ENCODE results near the gene MAPK11.

MAPK11 gene

DNA sequence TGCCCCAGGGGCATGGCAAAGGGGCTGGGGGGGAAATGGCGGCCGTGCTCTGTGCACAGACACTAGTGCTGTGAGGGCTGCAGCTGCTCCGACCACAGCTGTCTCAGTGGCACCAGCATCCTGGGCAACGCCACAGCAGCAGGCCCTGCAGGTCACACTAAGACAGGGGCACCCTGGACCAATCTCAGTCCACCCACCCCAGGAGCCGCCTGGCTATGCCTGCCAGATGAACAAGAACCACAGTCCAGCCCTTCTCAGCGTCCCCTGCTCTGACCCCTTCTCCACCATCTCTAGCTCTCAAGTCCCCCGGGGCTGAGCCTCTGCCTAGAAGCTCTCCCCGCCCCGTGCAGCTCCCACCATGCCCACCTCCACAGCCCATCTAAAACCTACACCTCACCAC lies 41.8 kb downstream of the MAPK11 start:
- Histone ChIP-seq H3K36me3 (ENCODE audit: control insufficient read depth, low read depth, low read length) (peaks cover 9% of the 10 kb centered on the region), H3K9ac (ENCODE audit: low read length) (no peak overlapping the region), H3K9me3 (ENCODE audit: control insufficient read depth, low read depth, low read length) (no peaks in the 10 kb centered on the region), H3K27me3 (ENCODE audit: control insufficient read depth, insufficient read depth, low read length) (no peaks in the 10 kb centered on the region), H3K4me3 (ENCODE audit: low read length) (no peak overlapping the region), H3K4me1 (ENCODE audit: control insufficient read depth, low read depth, low read length) (no peaks in the 10 kb centered on the region), H3K27ac (ENCODE audit: low read length) (no peak overlapping the region)

DNA sequence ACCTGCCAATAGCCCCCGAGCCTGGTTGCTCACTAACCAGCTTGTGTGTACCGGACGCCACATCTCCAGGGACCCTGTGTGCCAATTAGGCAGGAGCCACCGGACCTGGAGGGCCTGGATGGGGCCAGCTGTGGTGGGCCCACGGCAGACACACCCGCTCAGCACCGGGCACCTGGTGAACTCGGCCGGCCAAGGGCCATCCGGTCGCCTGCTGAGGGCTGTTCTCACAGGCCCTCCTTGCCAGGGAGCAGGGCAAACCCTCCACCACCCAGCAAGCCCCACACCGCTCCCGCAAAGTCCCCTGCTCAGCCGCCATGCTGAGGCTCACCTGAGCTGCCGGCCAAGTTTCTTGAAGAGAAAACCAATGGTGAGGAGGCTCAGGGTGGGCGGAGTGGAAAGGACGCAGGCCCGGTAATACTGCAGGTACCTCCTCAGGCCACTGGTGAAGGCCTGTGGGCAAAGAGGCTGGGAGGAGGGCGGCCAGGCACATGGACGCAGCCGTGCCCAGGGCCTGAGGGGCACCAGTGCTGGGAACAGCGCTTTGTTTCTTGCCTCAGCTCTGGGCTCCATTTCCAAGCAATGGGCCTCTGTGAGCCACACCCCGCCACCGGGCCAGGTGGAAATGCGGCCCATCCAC lies 42.5 kb downstream of the MAPK11 start:
- peaks cover 14% of the 10 kb centered on the region for H3K36me3 ChIP-seq (ENCODE audit: control insufficient read depth, low read depth, low read length)
- H3K4me1 ChIP-seq (ENCODE audit: control insufficient read depth, low read depth, low read length), result no peaks in the 10 kb centered on the region
- no peaks in the 10 kb centered on the region for H3K27me3 ChIP-seq (ENCODE audit: control insufficient read depth, insufficient read depth, low read length)
- H3K9ac ChIP-seq (ENCODE audit: low read length), result no peak overlapping the region
- H3K27ac ChIP-seq (ENCODE audit: low read length), result no peak overlapping the region
- no peak overlapping the region for H3K4me3 ChIP-seq (ENCODE audit: low read length)
- H3K9me3 ChIP-seq (ENCODE audit: control insufficient read depth, low read depth, low read length), result no peaks in the 10 kb centered on the region

GRCh38 chr22:50226875-50227165 lies 43.4 kb downstream of the MAPK11 start:
- Histone ChIP-seq H3K4me3 (ENCODE audit: low read length) (no peak overlapping the region), H3K36me3 (ENCODE audit: control insufficient read depth, low read depth, low read length) (peaks cover 18% of the 10 kb centered on the region), H3K9me3 (ENCODE audit: control insufficient read depth, low read depth, low read length) (no peaks in the 10 kb centered on the region), H3K27me3 (ENCODE audit: control insufficient read depth, insufficient read depth, low read length) (no peaks in the 10 kb centered on the region), H3K27ac (ENCODE audit: low read length) (no peak overlapping the region), H3K9ac (ENCODE audit: low read length) (no peak overlapping the region), H3K4me1 (ENCODE audit: control insufficient read depth, low read depth, low read length) (no peaks in the 10 kb centered on the region)

GRCh38 chr22:50226063-50226874 lies 43.9 kb downstream of the MAPK11 start:
- H3K27ac ChIP-seq (ENCODE audit: low read length), result no peak overlapping the region
- H3K36me3 ChIP-seq (ENCODE audit: control insufficient read depth, low read depth, low read length), result peaks cover 18% of the 10 kb centered on the region

GRCh38 chr22:50225200-50225969 lies 44.8 kb downstream of the MAPK11 start:
- Histone ChIP-seq H3K4me1 (ENCODE audit: control insufficient read depth, low read depth, low read length) (no peaks in the 10 kb centered on the region), H3K9ac (ENCODE audit: low read length) (no peak overlapping the region), H3K9me3 (ENCODE audit: control insufficient read depth, low read depth, low read length) (no peaks in the 10 kb centered on the region), H3K4me3 (ENCODE audit: low read length) (no peak overlapping the region), H3K27me3 (ENCODE audit: control insufficient read depth, insufficient read depth, low read length) (no peaks in the 10 kb centered on the region), H3K27ac (ENCODE audit: low read length) (no peak overlapping the region), H3K36me3 (ENCODE audit: control insufficient read depth, low read depth, low read length) (peaks cover 24% of the 10 kb centered on the region)

More at GRCh38 chr22:50226063-50226874, 43.9 kb downstream of the MAPK11 start:
- Histone ChIP-seq H3K9me3 (ENCODE audit: control insufficient read depth, low read depth, low read length) (no peaks in the 10 kb centered on the region), H3K4me1 (ENCODE audit: control insufficient read depth, low read depth, low read length) (no peaks in the 10 kb centered on the region), H3K4me3 (ENCODE audit: low read length) (no peak overlapping the region), H3K9ac (ENCODE audit: low read length) (no peak overlapping the region), H3K27me3 (ENCODE audit: control insufficient read depth, insufficient read depth, low read length) (no peaks in the 10 kb centered on the region)

GRCh38 chr22:50224071-50224470 lies 46.1 kb downstream of the MAPK11 start:
- H3K27me3 ChIP-seq (ENCODE audit: control insufficient read depth, insufficient read depth, low read length), result no peaks in the 10 kb centered on the region
- H3K4me3 ChIP-seq (ENCODE audit: low read length), result no peak overlapping the region
- H3K36me3 ChIP-seq (ENCODE audit: control insufficient read depth, low read depth, low read length), result peaks cover 24% of the 10 kb centered on the region
- H3K9ac ChIP-seq (ENCODE audit: low read length), result no peak overlapping the region
- H3K27ac ChIP-seq (ENCODE audit: low read length), result no peak overlapping the region
- no peaks in the 10 kb centered on the region for H3K4me1 ChIP-seq (ENCODE audit: control insufficient read depth, low read depth, low read length)
- H3K9me3 ChIP-seq (ENCODE audit: control insufficient read depth, low read depth, low read length), result no peaks in the 10 kb centered on the region

DNA sequence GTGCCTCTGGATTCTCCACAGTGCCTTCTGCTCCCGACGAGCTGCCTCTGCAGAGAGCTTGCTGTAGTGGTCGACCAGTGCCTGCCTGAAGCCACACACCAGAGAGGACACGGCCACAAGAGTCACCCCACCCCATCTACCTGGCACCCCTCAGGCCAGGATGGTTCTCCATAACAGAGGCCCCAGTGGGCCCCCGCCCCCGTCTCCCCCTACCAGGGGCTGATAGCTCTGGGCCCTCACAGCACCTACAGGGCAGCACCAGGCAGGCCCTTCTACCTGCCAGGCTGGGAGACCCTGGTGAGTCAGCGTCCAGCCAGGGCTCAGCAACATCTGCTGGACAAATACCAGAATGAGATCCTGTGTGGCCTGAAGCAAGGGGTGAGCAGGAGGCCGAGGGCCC lies 47.7 kb downstream of the MAPK11 start:
- H3K4me3 ChIP-seq (ENCODE audit: low read length), result no peak overlapping the region
- no peaks in the 10 kb centered on the region for H3K27me3 ChIP-seq (ENCODE audit: control insufficient read depth, insufficient read depth, low read length)
- H3K27ac ChIP-seq (ENCODE audit: low read length), result no peak overlapping the region
- H3K36me3 ChIP-seq (ENCODE audit: control insufficient read depth, low read depth, low read length), result peaks cover 35% of the 10 kb centered on the region
- no peaks in the 10 kb centered on the region for H3K9me3 ChIP-seq (ENCODE audit: control insufficient read depth, low read depth, low read length)
- no peak overlapping the region for H3K9ac ChIP-seq (ENCODE audit: low read length)
- H3K4me1 ChIP-seq (ENCODE audit: control insufficient read depth, low read depth, low read length), result no peaks in the 10 kb centered on the region

GRCh38 chr22:50221410-50222300 lies 48.5 kb downstream of the MAPK11 start:
- H3K36me3 ChIP-seq (ENCODE audit: control insufficient read depth, low read depth, low read length), result peaks cover 43% of the 10 kb centered on the region
- no peak overlapping the region for H3K4me3 ChIP-seq (ENCODE audit: low read length)
- H3K4me1 ChIP-seq (ENCODE audit: control insufficient read depth, low read depth, low read length), result no peaks in the 10 kb centered on the region
- H3K27me3 ChIP-seq (ENCODE audit: control insufficient read depth, insufficient read depth, low read length), result no peaks in the 10 kb centered on the region
- H3K27ac ChIP-seq (ENCODE audit: low read length), result no peak overlapping the region
- H3K9me3 ChIP-seq (ENCODE audit: control insufficient read depth, low read depth, low read length), result no peaks in the 10 kb centered on the region
- no peak overlapping the region for H3K9ac ChIP-seq (ENCODE audit: low read length)

- Histone ChIP-seq H3K36me3 (ENCODE audit: control insufficient read depth, low read depth, low read length) (peaks cover 47% of the 10 kb centered on the region), H3K9me3 (ENCODE audit: control insufficient read depth, low read depth, low read length) (no peaks in the 10 kb centered on the region), H3K27me3 (ENCODE audit: control insufficient read depth, insufficient read depth, low read length) (no peaks in the 10 kb centered on the region), H3K27ac (ENCODE audit: low read length) (no peak overlapping the region), H3K4me1 (ENCODE audit: control insufficient read depth, low read depth, low read length) (no peaks in the 10 kb centered on the region), H3K9ac (ENCODE audit: low read length) (no peak overlapping the region), H3K4me3 (ENCODE audit: low read length) (no peak overlapping the region)
These were observed 49.4 kb downstream of the MAPK11 start for GRCh38 chr22:50220603-50221409.

DNA sequence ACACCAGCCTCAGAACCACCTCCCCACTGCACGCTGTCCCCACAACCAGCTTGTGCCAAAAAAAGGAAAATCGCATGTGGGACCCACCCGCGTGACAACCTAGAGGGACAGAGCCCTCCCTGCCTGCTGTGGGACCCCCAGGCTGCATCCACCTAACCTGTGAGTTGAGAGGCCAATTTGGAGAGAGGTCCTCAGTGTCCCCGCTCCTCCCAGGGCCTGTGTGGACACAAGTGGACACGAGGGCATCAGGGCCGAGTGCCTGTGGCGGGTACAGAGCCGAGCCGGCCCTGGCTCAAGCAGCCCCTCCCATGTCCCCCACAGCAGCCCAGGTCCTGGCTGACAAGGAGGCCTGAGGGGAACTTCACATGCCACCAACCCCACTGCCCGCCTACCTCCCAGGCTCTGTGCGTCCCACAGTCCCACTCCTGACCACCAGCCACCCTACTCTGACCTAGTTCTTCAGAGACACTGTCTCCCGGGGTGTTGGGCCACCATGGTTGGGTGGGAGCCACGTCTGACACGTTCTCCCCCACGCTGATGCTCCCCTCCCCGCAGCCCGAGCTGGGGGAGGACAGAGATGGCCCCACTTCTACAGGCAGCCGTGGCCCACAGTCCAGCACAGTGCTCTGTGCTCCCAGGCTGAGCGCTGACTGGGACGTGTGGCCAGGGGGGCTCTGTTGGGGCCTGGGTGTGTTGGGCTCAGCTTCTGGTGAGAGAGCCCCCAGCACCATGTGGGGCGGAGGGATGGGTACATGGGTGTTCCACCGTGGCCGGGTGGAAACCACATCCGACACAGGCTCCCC lies 50.2 kb downstream of the MAPK11 start:
- H3K36me3 ChIP-seq (ENCODE audit: control insufficient read depth, low read depth, low read length), result peaks cover 50% of the 10 kb centered on the region
- H3K27ac ChIP-seq (ENCODE audit: low read length), result no peak overlapping the region
- no peaks in the 10 kb centered on the region for H3K27me3 ChIP-seq (ENCODE audit: control insufficient read depth, insufficient read depth, low read length)
- H3K4me1 ChIP-seq (ENCODE audit: control insufficient read depth, low read depth, low read length), result no peaks in the 10 kb centered on the region
- no peaks in the 10 kb centered on the region for H3K9me3 ChIP-seq (ENCODE audit: control insufficient read depth, low read depth, low read length)
- H3K4me3 ChIP-seq (ENCODE audit: low read length), result no peak overlapping the region
- no peak overlapping the region for H3K9ac ChIP-seq (ENCODE audit: low read length)
